Stimulated activated CD4-positive, alpha-beta T cell treated with anti-CD3 and anti-CD28 coated beads, Interleukin-1b, Interleukin-23, amount 100 ng/mL, for 1 hour (primary cell): ENCODE data around the gene MYOC.
A peak's percentile ranks its signal among the peaks of the same experiment; 100 is the strongest.
"Not testable (repeated sequence)": the region's sequence is repeated elsewhere in the genome, so short reads cannot be mapped to it uniquely, and the experiment has no call there.

Experiments used
- DNase-seq, 2 donors: peaks; one replicate each; pipeline ENCODE4 v3.0.0-alpha.2; 2020; ENCODE audit warnings: low read depth in 2 of 2

The MYOC gene

GRCh38 chr1:171652234-171652822, at the start of gene MYOC:
Gene MYOC, minus strand, starts transcription at chr1:171652688. Its CDS starts 77 bp downstream, at chr1:171652611.
- no peak for DNase-seq

GRCh38 chr1:171699531-171699930, 47.0 kb upstream of the MYOC start:
- DNase-seq: no peak

- not testable (repeated sequence) for DNase-seq
These were observed 43.3 kb upstream of the MYOC start for GRCh38 chr1:171695772-171696171.

- not testable (repeated sequence) for DNase-seq
These were observed 41.1 kb upstream of the MYOC start for GRCh38 chr1:171693541-171693940.

- no peak for DNase-seq
These were observed 31.4 kb upstream of the MYOC start for GRCh38 chr1:171683870-171684269.

- DNase-seq: no peak
These were observed 27.9 kb upstream of the MYOC start for GRCh38 chr1:171680339-171680738.

GRCh38 chr1:171676823-171677222, 24.3 kb upstream of the MYOC start:
- DNase-seq: no peak

- no peak for DNase-seq
These were observed 22.2 kb upstream of the MYOC start for GRCh38 chr1:171674431-171675405.

- DNase-seq: no peak
These were observed 18.3 kb upstream of the MYOC start for GRCh38 chr1:171670739-171671138.

- DNase-seq: no peak
These were observed 15.9 kb upstream of the MYOC start for GRCh38 chr1:171668372-171668771.

- DNase-seq: no peak
These were observed 13.8 kb upstream of the MYOC start for GRCh38 chr1:171666114-171666769.

- no peak for DNase-seq
These were observed 12.5 kb upstream of the MYOC start for GRCh38 chr1:171664976-171665375.

- DNase-seq: no peak
These were observed 11.5 kb upstream of the MYOC start for GRCh38 chr1:171663854-171664575.

GRCh38 chr1:171663036-171663853, 10.8 kb upstream of the MYOC start:
- no peak for DNase-seq

- DNase-seq: no peak
These were observed 8.7 kb upstream of the MYOC start for GRCh38 chr1:171661076-171661650.

- DNase-seq: not testable (repeated sequence)
These were observed 3.7 kb upstream of the MYOC start for GRCh38 chr1:171656206-171656605.

- DNase-seq: no peak
These were observed 3.2 kb upstream of the MYOC start for GRCh38 chr1:171655746-171656116.

- peak; percentile 15 to 55 for DNase-seq
These were observed 2.7 kb upstream of the MYOC start for GRCh38 chr1:171654942-171655745.

- DNase-seq: no peak
These were observed 1.9 kb upstream of the MYOC start for GRCh38 chr1:171654201-171654941.
